Epithelial cell of esophagus (primary cell): ENCODE measurements around the gene KPNA6.

Source experiments
- DNase-seq: peaks from one replicate; pipeline ENCODE4 v3.0.0; 2010; ENCODE audit warnings: low read depth
- H3K4me3 ChIP-seq: 2 replicates; pipeline ENCODE4 v1.5.1; 2011; ENCODE audit warnings: mild to moderate bottlenecking, low read length, control low read depth
- CTCF ChIP-seq: IDR thresholded peaks from 2 replicates; pipeline ENCODE4 v1.5.1; 2011; ENCODE audit warnings: low read depth, mild to moderate bottlenecking, low read length, control low read depth, inconsistent platforms; ENCODE audit not compliant: insufficient read depth; ENCODE audit errors: missing control alignments

The KPNA6 gene

DNA sequence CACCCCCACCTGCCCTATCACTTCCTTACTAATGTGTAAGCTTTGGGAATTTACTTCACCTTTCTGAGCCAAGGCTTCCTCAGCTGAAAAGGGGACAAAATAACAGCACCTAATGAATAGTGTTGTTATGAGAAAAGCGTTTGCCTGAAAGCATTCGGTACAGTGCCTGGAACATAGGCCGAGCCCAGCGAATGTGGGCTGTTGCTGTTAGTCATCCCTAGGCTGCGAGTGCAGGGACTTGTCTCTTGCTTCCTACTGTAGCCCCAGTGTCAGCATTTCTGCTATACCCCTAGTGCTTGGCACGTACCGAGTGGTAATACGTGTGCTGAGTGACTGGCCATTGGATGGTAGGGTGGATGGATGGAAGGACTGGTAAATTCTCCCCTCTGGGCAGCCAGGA, 16.7 kb upstream of the KPNA6 start:
- TF ChIP-seq CTCF = no peak
- H3K4me3 ChIP-seq = no peak overlapping the region
- no peak for DNase-seq

DNA sequence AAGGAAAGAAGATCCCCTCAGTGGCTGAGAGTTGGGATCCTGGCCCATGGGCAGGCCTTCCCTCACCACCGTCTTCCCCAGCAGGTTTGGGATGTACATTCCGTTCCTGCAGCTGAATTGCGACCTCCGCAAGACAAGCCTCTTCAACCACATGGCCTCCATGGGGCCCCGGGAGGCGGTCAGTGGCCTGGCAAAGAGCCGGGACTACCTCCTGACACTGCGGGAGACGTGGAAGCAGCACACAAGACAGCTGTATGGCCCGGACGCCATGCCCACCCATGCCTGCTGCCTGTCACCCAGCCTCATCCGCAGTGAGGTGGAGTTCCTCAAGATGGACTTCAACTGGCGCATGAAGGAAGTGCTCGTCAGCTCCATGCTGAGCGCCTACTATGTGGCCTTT, 16.3 kb upstream of the KPNA6 start:
- no peak overlapping the region for H3K4me3 ChIP-seq
- TF ChIP-seq CTCF = no peak
- DNase-seq = no peak

- no peak overlapping the region for H3K4me3 ChIP-seq
- DNase-seq = peak; percentile 72
- TF ChIP-seq CTCF = no peak
Observed at GRCh38 chr1:32094746-32095521, 12.9 kb upstream of the KPNA6 start.

DNA sequence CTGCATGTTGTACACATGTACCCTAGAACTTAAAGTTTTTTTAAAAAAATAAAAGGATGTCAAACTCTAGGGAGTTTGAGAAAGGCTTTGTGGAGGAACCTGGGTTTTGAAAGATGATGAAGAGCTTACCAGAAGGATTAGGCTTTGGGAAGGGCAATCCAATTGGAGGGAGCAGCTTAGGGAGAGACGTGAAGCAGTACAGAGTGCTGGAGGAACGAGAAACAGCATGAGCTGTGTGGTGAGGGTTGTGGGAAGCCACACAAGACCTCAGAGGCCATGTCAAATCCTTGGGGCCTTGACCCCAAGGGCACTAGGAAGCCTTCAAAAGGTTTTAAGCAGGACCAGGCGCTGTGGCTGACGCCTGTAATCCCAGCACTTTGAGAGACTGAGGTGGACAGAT, 8.4 kb upstream of the KPNA6 start:
- DNase-seq = no peak
- TF ChIP-seq CTCF = no peak
- H3K4me3 ChIP-seq = no peak overlapping the region

- no peak for TF ChIP-seq CTCF
- DNase-seq = no peak
- H3K4me3 ChIP-seq = no peak overlapping the region
Observed at GRCh38 chr1:32100359-32100758, 7.5 kb upstream of the KPNA6 start.

- no peak overlapping the region for H3K4me3 ChIP-seq
- no peak for DNase-seq
- no peak for TF ChIP-seq CTCF
Observed at GRCh38 chr1:32100807-32101708, 6.8 kb upstream of the KPNA6 start.
